Measurements from ENCODE around the gene LMX1B.

DNA sequence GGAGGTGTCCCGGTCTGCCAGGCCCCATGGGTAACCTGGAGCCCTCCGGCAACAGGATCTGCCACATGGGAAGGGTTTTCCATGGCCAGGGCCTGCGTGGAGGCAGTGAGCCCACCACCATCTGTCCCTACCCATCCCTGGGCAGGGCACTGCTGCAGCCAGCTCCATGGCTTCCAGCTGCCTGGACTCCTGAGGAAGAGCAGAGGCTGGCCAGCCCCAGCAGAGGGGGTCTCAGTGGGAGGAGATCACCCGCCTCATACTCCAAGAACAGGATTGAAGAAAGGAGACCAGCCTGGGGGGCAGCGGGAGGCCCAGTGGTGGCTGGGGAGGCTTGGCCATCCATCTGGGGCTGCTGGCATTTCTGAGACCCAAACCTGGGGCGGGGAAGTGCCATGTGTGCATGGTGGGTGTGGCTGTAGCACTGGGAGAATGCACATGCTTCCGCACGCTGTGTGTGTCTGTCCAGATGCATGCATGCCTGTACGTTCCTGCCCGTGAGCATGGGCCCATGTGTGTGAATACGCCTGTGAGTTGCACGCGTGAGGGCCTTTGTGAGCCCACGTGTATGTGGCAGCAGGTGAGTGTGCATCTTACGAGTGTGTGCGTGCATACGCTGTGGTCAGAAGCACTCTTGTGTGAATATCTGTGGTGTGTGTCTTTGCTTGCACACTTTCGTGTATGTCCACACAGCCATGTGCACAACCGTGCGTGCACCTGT is 78.5 kb downstream of the LMX1B start:
- TF ChIP-seq, protein P1, sequence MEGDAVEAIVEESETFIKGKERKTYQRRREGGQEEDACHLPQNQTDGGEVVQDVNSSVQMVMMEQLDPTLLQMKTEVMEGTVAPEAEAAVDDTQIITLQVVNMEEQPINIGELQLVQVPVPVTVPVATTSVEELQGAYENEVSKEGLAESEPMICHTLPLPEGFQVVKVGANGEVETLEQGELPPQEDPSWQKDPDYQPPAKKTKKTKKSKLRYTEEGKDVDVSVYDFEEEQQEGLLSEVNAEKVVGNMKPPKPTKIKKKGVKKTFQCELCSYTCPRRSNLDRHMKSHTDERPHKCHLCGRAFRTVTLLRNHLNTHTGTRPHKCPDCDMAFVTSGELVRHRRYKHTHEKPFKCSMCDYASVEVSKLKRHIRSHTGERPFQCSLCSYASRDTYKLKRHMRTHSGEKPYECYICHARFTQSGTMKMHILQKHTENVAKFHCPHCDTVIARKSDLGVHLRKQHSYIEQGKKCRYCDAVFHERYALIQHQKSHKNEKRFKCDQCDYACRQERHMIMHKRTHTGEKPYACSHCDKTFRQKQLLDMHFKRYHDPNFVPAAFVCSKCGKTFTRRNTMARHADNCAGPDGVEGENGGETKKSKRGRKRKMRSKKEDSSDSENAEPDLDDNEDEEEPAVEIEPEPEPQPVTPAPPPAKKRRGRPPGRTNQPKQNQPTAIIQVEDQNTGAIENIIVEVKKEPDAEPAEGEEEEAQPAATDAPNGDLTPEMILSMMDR (IDR thresholded peaks at IDR 0.05; ENCODE audit: low read depth, low read length), result no peak
- no peak for TF ChIP-seq POLR2A (IDR thresholded peaks at IDR 0.05; ENCODE audit: extremely low read depth, insufficient read length)
- TF ChIP-seq, protein P2, sequence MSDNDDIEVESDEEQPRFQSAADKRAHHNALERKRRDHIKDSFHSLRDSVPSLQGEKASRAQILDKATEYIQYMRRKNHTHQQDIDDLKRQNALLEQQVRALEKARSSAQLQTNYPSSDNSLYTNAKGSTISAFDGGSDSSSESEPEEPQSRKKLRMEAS (IDR thresholded peaks at IDR 0.05; ENCODE audit: low read depth, low read length), result no peak
